Lung (tissue), 12 donors: ENCODE measurements around the gene OSMR. TPM values are rescaled to one million over a fixed set of nuclear protein-coding genes. Genes with fewer than 3 reads are reported as not detected.
A peak's percentile ranks its signal among the peaks of the same experiment; 100 is the strongest.
"Not testable (repeated sequence)": the region's sequence is repeated elsewhere in the genome, so short reads cannot be mapped to it uniquely, and the experiment has no call there.

Experiments used
- ATAC-seq: fragments of 200-7000 bp; cut with Tn5 transposase; one replicate; pipeline ENCODE4 v1.9.1; 2020; ENCODE audit warnings: moderate number of reproducible peaks; ENCODE audit not compliant: insufficient read depth, low FRiP score
- DNase-seq, 3 donors: peaks; one replicate each; pipeline ENCODE4 v3.0.0-alpha.2; 2013 to 2017
- H3K27ac ChIP-seq, 2 donors: one replicate each; pipeline ENCODE4 v1.5.1; 2013; ENCODE audit warnings: mild to moderate bottlenecking in 2 of 2, moderate library complexity in 2 of 2, control low read depth in 1 of 2, inconsistent platforms in 1 of 2, low read depth in 1 of 2, low read length in 1 of 2
- H3K27me3 ChIP-seq, 3 donors: one replicate each; pipeline ENCODE4 v1.5.1; 2013; ENCODE audit warnings: low read length in 2 of 3; ENCODE audit not compliant: control insufficient read depth in 3 of 3, insufficient read depth in 3 of 3
- H3K36me3 ChIP-seq, 4 donors: one replicate each; pipeline ENCODE4 v1.5.1; 2013; ENCODE audit warnings: low read length in 4 of 4, mild to moderate bottlenecking in 1 of 4, moderate library complexity in 1 of 4; ENCODE audit not compliant: control insufficient read depth in 4 of 4, insufficient read depth in 4 of 4
- H3K4me1 ChIP-seq, 5 donors: one replicate each; pipeline ENCODE4 v1.5.1; 2013; ENCODE audit warnings: low read length in 5 of 5, mild to moderate bottlenecking in 2 of 5, moderate library complexity in 1 of 5; ENCODE audit not compliant: control insufficient read depth in 5 of 5, insufficient read depth in 5 of 5
- H3K4me3 ChIP-seq: one replicate; pipeline ENCODE4 v1.5.1; 2013; ENCODE audit warnings: mild to moderate bottlenecking, control low read depth, moderate library complexity
- H3K9ac ChIP-seq, 2 donors: one replicate each; pipeline ENCODE4 v1.5.1; 2013; ENCODE audit warnings: low read length in 2 of 2, control low read depth in 1 of 2; ENCODE audit not compliant: insufficient read depth in 1 of 2
- H3K9me3 ChIP-seq, 4 donors: one replicate each; pipeline ENCODE4 v1.5.1; 2013; ENCODE audit warnings: low read length in 3 of 4, mild to moderate bottlenecking in 1 of 4, moderate library complexity in 1 of 4; ENCODE audit not compliant: control insufficient read depth in 4 of 4, insufficient read depth in 3 of 4
- WGBS, 2 donors: extraction: QIAGEN DNeasy Blood & Tissue Kit; methylation state at CpG; one replicate each; pipeline ENCODE4 v1.1.7; 2013; 5-methylcytosine and 5-hydroxymethylcytosine counted together
- polyA plus RNA-seq, 2 donors: library from polyadenylated mRNA; stranded (reverse); fragments of 200-250 nt; gene quantifications; one replicate each; pipeline ENCODE4 v1.2.1, GENCODE V29; 2013
- total RNA-seq, 2 donors: library from RNA; depleted of rRNA in 1 of 2; stranded (reverse); fragments of >200 nt in 1 of 2; gene quantifications; one replicate each; pipeline ENCODE4 v1.2.1, GENCODE V29; 2014 to 2021
- TF ChIP-seq, protein P1 (sequence below): IDR thresholded peaks from 2 replicates; pipeline ENCODE4 v1.5.1; 2012; ENCODE audit warnings: mild to moderate bottlenecking; ENCODE audit errors: control extremely low read depth, extremely low read depth
- donor health status: control.
- donor health status: control.
- donor health status: Bipolar disorder and iron deficiency.
- donor health status: healthy.
- donor health status: DM: yes; HTN: yes; CAD: no.

The OSMR gene
- total and polyA plus RNA-seq, 4 donors, result 15.4 to 72.8 (median 57.4) TPM

DNA sequence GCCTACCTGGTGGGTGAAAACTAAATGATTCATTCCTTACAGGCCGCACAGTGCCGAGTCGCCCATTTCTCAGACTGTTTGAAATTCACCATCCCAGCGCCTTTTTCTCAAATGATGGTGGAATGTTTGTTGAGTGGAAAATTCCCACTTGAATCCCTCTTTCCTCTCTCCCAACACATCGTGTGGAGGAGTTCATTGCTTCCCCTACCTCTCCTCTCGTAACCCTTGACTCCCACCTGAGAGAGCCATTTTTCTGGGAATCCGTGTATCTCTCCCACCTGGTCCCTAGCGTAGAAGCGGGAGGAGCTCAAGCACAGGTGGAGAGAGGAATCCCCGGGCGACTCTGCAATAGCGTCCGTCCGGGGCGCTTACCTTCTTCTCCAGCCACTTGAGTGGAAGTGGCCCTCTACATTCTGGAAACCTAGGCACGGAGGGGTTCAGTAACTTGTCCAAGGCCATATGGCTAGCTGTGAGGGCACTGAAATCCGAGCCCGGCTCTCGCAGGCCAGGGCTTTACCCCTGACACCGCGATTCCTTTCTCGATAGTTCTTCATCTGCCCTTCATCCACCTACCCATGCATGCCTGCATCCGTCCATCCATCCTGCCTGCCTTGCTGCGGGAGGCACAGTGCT lies 683 bp downstream of the OSMR start:
- no peak for ATAC-seq
- peaks cover 0 to 12% (median 8%) of the 10 kb centered on the region in 5 donors for H3K4me1 ChIP-seq
- H3K9me3 ChIP-seq, result peaks cover 0 to 4% (median under 1%) of the 10 kb centered on the region in 4 donors
- peak overlapping the region; percentile 94 for H3K27ac ChIP-seq
- TF ChIP-seq, protein P1, sequence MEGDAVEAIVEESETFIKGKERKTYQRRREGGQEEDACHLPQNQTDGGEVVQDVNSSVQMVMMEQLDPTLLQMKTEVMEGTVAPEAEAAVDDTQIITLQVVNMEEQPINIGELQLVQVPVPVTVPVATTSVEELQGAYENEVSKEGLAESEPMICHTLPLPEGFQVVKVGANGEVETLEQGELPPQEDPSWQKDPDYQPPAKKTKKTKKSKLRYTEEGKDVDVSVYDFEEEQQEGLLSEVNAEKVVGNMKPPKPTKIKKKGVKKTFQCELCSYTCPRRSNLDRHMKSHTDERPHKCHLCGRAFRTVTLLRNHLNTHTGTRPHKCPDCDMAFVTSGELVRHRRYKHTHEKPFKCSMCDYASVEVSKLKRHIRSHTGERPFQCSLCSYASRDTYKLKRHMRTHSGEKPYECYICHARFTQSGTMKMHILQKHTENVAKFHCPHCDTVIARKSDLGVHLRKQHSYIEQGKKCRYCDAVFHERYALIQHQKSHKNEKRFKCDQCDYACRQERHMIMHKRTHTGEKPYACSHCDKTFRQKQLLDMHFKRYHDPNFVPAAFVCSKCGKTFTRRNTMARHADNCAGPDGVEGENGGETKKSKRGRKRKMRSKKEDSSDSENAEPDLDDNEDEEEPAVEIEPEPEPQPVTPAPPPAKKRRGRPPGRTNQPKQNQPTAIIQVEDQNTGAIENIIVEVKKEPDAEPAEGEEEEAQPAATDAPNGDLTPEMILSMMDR, result no peak
- H3K27me3 ChIP-seq, result peaks cover 0 to 21% (median 0%) of the 10 kb centered on the region in 3 donors
- DNase-seq, result no peak
- peaks cover 2 to 6% (median 4%) of the 10 kb centered on the region in 4 donors for H3K36me3 ChIP-seq
- H3K9ac ChIP-seq, result peak overlapping the region in 1 of 2 donors; percentile 76
- H3K4me3 ChIP-seq, result peak overlapping the region; percentile 66
- 19 to 24% methylated on average over 24 of the region's 24 CpGs for WGBS, 2 donors

- peaks cover 0 to 12% (median 5%) of the 10 kb centered on the region in 5 donors for H3K4me1 ChIP-seq
- H3K9ac ChIP-seq, result no peak overlapping the region
- H3K36me3 ChIP-seq, result peaks cover 0 to 6% (median 3%) of the 10 kb centered on the region in 4 donors
- peaks cover 0 to 4% (median under 1%) of the 10 kb centered on the region in 4 donors for H3K9me3 ChIP-seq
- WGBS, 2 donors, result 54 to 65% methylated on average over 9 of the region's 9 CpGs
- TF ChIP-seq, protein P1, result no peak
- peak overlapping the region; percentile 4 for H3K4me3 ChIP-seq
- no peak for DNase-seq
- H3K27me3 ChIP-seq, result peaks cover 0 to 21% (median 0%) of the 10 kb centered on the region in 3 donors
- no peak for ATAC-seq
- H3K27ac ChIP-seq, result peak overlapping the region in 1 of 2 donors; percentile 62
Observed at GRCh38 chr5:38847559-38848347, 1.9 kb downstream of the OSMR start.

- ATAC-seq (no peak), DNase-seq (no peak)
- no peak overlapping the region for H3K4me3 ChIP-seq
- TF ChIP-seq, protein P1, result no peak
- 74 to 92% methylated on average over 2 of the region's 2 CpGs for WGBS, 2 donors
- H3K9ac ChIP-seq, result no peak overlapping the region
- H3K9me3 ChIP-seq, result peaks cover 0 to 4% (median under 1%) of the 10 kb centered on the region in 4 donors
- peaks cover 0 to 21% (median 0%) of the 10 kb centered on the region in 3 donors for H3K27me3 ChIP-seq
- no peak overlapping the region for H3K27ac ChIP-seq
- peaks cover 0 to 12% (median 5%) of the 10 kb centered on the region in 5 donors for H3K4me1 ChIP-seq
- peaks cover 0 to 6% (median 3%) of the 10 kb centered on the region in 4 donors for H3K36me3 ChIP-seq
Observed at GRCh38 chr5:38848637-38849036, 2.8 kb downstream of the OSMR start.

GRCh38 chr5:38851640-38852039 lies 5.8 kb downstream of the OSMR start:
- H3K4me3 ChIP-seq, ATAC-seq, H3K9ac ChIP-seq, H3K9me3 ChIP-seq, H3K27ac ChIP-seq, DNase-seq, H3K36me3 ChIP-seq: not testable (repeated sequence)
- Histone ChIP-seq H3K4me1 (peaks cover 0 to 12% (median 7%) of the 10 kb centered on the region in 5 donors), H3K27me3 (peaks cover 0 to 21% (median 0%) of the 10 kb centered on the region in 3 donors)
- 89 to 90% methylated on average over 5 of the region's 5 CpGs for WGBS, 2 donors
